Gastroesophageal sphincter (tissue), 4 donors: ENCODE measurements around the gene MRPS9. TPM values are rescaled to one million over a fixed set of nuclear protein-coding genes. Genes with fewer than 3 reads are reported as not detected.

ENCODE experiments used
- ATAC-seq: fragments of 150-250 bp; one replicate; pipeline ENCODE4 v1.9.1; 2016; ENCODE audit warnings: mild to moderate bottlenecking, moderate library complexity
- H3K27ac ChIP-seq, 4 donors: fragments of 200-600 bp; sonication (generic) in 3 of 4; 1 replicate in 3 of 4; 2 replicates in 1 of 4; pipeline ENCODE4 v1.5.1; 2016 to 2019
- H3K27me3 ChIP-seq: fragments of 200-600 bp; sonication (generic); one replicate; pipeline ENCODE4 v1.5.1; 2019
- H3K36me3 ChIP-seq, 2 donors: fragments of 200-600 bp; sonication (generic); one replicate each; pipeline ENCODE4 v1.5.1; 2019; ENCODE audit warnings: control low read depth in 1 of 2
- H3K4me1 ChIP-seq, 3 donors: fragments of 200-600 bp; sonication (generic); 1 replicate in 2 of 3; 2 replicates in 1 of 3; pipeline ENCODE4 v1.5.1; 2016 to 2019; ENCODE audit warnings: control low read depth in 2 of 3
- H3K4me3 ChIP-seq, 2 donors: fragments of 200-600 bp; sonication (generic); one replicate each; pipeline ENCODE4 v1.5.1; 2019; ENCODE audit warnings: mild to moderate bottlenecking in 1 of 2, moderate library complexity in 1 of 2
- H3K9me3 ChIP-seq, 3 donors: fragments of 200-600 bp; sonication (generic); one replicate each; pipeline ENCODE4 v1.5.1; 2017 to 2019; ENCODE audit warnings: control low read depth in 2 of 3
- EP300 ChIP-seq: sonication (generic); formaldehyde crosslinking; IDR thresholded peaks from one replicate; pipeline ENCODE4 v1.6.1; 2017; ENCODE audit warnings: antibody characterized with exemption, mild to moderate bottlenecking
- POLR2A ChIP-seq, 2 donors: fragments of 450-650 bp; IDR thresholded peaks; one replicate each; pipeline ENCODE4 v1.6.1; 2017; ENCODE audit warnings: antibody characterized with exemption in 2 of 2, mild to moderate bottlenecking in 2 of 2, moderate library complexity in 1 of 2
- POLR2AphosphoS5 ChIP-seq: sonication (generic); formaldehyde crosslinking; IDR thresholded peaks from one replicate; pipeline ENCODE4 v1.6.1; 2017; ENCODE audit warnings: antibody characterized with exemption
- WGBS, 2 donors: methylation state at CpG; one replicate each; pipeline ENCODE4 v1.1.5; 2018; ENCODE audit warnings: low coverage in 1 of 2; 5-methylcytosine and 5-hydroxymethylcytosine counted together
- total RNA-seq, 4 donors: library from RNA; depleted of rRNA; stranded (reverse); fragments of >200 nt; gene quantifications; one replicate each; pipeline ENCODE4 v1.1.0, GENCODE V29; 2016
- TF ChIP-seq, protein P1 (sequence below), 4 experiments: fragments of 200-600 bp in 2 of 4; fragments of 450-650 bp in 2 of 4; sonication (generic) in 1 of 4; IDR thresholded peaks; one replicate each; pipeline ENCODE4 v1.5.1; 2017 to 2019; ENCODE audit warnings: antibody characterized with exemption in 4 of 4, mild to moderate bottlenecking in 2 of 4, moderate library complexity in 2 of 4

Gene MRPS9
- total RNA-seq, 4 donors from 2014 or later = 21.1 to 26.8 (median 23.2) TPM

DNA sequence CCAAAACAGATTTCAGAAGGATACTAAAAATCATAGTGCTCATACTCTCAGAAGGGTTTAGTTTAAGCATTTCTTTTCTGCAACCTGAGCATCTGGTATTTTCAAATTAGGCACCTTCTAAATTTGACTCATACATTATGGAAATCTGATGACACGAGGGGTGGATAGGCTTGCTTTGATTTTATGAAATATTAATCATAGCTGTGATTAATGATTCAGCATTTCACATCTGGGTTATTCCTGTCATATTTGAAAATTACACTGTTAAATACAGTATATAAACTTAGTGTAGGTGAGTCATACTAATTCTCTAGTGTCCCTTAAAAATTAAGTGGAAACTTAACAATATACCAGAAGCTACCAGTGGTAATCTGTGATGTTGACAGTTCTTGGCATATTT is 47.7 kb downstream of the MRPS9 start:
- ATAC-seq = no peak
- peaks cover 0 to 31% of the 10 kb centered on the region in 2 donors for H3K36me3 ChIP-seq
- no peak overlapping the region for H3K4me3 ChIP-seq
- 72 to 92% methylated on average over 1 of the region's 1 CpG for WGBS, 2 donors
- TF ChIP-seq EP300 = no peak
- TF ChIP-seq, protein P1, sequence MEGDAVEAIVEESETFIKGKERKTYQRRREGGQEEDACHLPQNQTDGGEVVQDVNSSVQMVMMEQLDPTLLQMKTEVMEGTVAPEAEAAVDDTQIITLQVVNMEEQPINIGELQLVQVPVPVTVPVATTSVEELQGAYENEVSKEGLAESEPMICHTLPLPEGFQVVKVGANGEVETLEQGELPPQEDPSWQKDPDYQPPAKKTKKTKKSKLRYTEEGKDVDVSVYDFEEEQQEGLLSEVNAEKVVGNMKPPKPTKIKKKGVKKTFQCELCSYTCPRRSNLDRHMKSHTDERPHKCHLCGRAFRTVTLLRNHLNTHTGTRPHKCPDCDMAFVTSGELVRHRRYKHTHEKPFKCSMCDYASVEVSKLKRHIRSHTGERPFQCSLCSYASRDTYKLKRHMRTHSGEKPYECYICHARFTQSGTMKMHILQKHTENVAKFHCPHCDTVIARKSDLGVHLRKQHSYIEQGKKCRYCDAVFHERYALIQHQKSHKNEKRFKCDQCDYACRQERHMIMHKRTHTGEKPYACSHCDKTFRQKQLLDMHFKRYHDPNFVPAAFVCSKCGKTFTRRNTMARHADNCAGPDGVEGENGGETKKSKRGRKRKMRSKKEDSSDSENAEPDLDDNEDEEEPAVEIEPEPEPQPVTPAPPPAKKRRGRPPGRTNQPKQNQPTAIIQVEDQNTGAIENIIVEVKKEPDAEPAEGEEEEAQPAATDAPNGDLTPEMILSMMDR (IDR thresholded peaks at IDR 0.05) = no peak
- TF ChIP-seq POLR2A (IDR thresholded peaks at IDR 0.05) = no peak
- TF ChIP-seq POLR2AphosphoS5 = no peak
- no peaks in the 10 kb centered on the region for H3K4me1 ChIP-seq
- H3K9me3 ChIP-seq = no peaks in the 10 kb centered on the region
- H3K27ac ChIP-seq = no peak overlapping the region
- no peaks in the 10 kb centered on the region for H3K27me3 ChIP-seq

DNA sequence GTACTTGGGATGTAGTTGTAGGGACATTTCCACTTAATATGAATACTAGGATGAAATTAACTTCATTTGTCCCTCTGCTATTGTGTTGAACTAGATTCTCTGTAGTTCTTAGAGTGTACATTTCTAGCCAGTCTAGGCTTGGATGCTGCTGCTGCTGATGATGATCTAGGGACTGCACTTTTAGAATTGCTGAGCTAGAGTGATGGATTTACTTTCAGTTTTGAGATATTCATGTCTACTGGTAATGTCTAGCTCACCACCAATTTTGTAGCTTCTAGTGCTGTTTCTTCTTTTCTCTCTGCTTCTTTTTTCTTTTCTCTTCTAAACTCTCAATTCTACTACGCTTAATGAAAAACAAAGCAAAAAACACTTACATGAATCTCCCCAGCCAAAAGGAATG is 49.4 kb downstream of the MRPS9 start:
- Histone ChIP-seq H3K27me3 (no peaks in the 10 kb centered on the region), H3K4me3 (no peak overlapping the region), H3K4me1 (no peaks in the 10 kb centered on the region), H3K27ac (no peak overlapping the region), H3K36me3 (peaks cover 0 to 29% of the 10 kb centered on the region in 2 donors), H3K9me3 (no peaks in the 10 kb centered on the region)
- WGBS, 2 donors = 20 to 100% methylated on average over 1 of the region's 1 CpG
- TF ChIP-seq, protein P1 (IDR thresholded peaks at IDR 0.05) = no peak
- ATAC-seq = no peak

DNA sequence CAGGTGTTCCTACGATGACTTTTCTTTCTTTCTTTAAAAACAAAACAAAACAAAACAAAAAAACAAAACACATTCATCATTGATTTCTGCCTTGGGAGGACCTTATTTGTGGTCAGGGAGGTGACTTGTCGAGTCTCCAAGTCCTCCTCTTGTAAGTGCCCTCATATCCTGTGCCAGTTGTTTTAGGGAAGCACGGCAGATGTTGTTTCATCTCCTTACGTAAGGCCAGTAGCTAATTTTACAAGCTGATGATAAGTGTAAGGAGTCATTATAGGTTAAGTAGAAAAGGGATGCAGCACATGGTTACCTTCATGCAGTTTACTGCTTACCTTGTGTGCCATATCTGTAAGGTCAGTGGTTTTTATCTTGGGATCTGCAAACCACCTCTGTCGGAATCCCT is 52.2 kb downstream of the MRPS9 start:
- H3K27ac ChIP-seq = no peak overlapping the region

DNA sequence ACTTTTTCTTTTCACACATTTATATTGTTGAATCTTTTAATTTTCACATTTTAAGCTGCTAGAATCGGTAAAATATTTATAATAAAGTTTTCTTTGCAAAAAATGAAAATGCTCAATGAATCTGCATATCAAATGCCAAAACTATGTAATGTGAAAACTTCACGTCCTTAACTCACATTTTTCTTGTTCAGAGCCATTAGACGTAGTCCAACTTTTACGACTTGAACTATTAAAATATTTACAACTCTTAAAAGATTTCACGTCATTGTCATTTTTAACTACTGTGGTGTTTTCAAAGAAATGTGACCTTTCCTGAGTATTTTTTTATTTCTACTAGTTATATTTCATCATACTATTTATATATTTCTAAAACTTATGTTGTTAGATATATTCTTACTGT is 54.9 kb downstream of the MRPS9 start:
- no peak for ATAC-seq
- TF ChIP-seq EP300 (no peak), POLR2A (IDR thresholded peaks at IDR 0.05) (no peak), POLR2AphosphoS5 (no peak)
- TF ChIP-seq, protein P1 (IDR thresholded peaks at IDR 0.05) = no peak

More for the DNA sequence above, 52.2 kb downstream of the MRPS9 start:
- TF ChIP-seq, protein P1 (IDR thresholded peaks at IDR 0.05) = no peak
- TF ChIP-seq POLR2AphosphoS5 = no peak
- no peak for TF ChIP-seq EP300
- TF ChIP-seq POLR2A (IDR thresholded peaks at IDR 0.05) = no peak
- WGBS, 2 donors = 89 to 100% methylated on average over 5 of the region's 5 CpGs
- no peak overlapping the region for H3K4me3 ChIP-seq
- no peaks in the 10 kb centered on the region for H3K27me3 ChIP-seq
- no peaks in the 10 kb centered on the region for H3K4me1 ChIP-seq
- H3K9me3 ChIP-seq = no peaks in the 10 kb centered on the region
- ATAC-seq = no peak
- peaks cover 0 to 55% of the 10 kb centered on the region in 2 donors for H3K36me3 ChIP-seq

DNA sequence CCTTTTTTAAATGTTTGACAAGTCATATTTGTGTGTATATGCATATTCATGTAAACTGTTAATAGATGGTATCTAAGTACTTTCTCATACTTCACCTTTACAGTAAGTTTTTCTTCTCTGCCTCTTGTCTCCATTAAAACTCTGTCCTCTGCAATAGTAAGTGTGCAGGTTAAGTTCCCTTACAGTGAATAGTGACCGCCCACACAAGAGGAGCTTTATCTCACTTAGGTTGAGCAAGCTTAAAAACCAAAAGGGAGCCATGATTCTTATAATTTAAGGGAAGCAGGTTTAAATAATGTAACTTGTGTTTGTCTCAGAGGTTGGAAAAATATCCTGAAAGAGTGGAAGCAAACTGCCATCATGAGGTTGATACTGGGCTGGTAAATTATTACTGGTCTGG is 61.3 kb downstream of the MRPS9 start:
- ATAC-seq = no peak
- 100% methylated on average over 1 of the region's 1 CpG; no CpG with 5 or more reads in 1 of the 2 donors for WGBS, 2 donors
- Histone ChIP-seq H3K27me3 (no peaks in the 10 kb centered on the region), H3K36me3 (peaks cover 0 to 83% of the 10 kb centered on the region in 2 donors), H3K9me3 (no peaks in the 10 kb centered on the region), H3K4me3 (no peak overlapping the region), H3K27ac (no peak overlapping the region), H3K4me1 (no peaks in the 10 kb centered on the region)
- TF ChIP-seq POLR2A (IDR thresholded peaks at IDR 0.05) (no peak), EP300 (no peak), POLR2AphosphoS5 (no peak)

More for the DNA sequence above, 54.9 kb downstream of the MRPS9 start:
- H3K27me3 ChIP-seq = no peaks in the 10 kb centered on the region
- H3K9me3 ChIP-seq = no peaks in the 10 kb centered on the region
- H3K36me3 ChIP-seq = peaks cover 0 to 81% of the 10 kb centered on the region in 2 donors
- WGBS, 2 donors = 84 to 88% methylated on average over 5 of the region's 5 CpGs
- H3K27ac ChIP-seq = no peak overlapping the region
- H3K4me3 ChIP-seq = no peak overlapping the region
- H3K4me1 ChIP-seq = no peaks in the 10 kb centered on the region
